Neural cell (in vitro differentiated cells): ENCODE results near the gene KCNQ2. TPM values are rescaled to one million over a fixed set of nuclear protein-coding genes. Genes with fewer than 3 reads are reported as not detected.

Experiments used
- H2AFZ ChIP-seq: fragments of 200-600, 300-800 bp; sonication (generic), shearing (Covaris generic); 2 replicates; pipeline ENCODE4 v1.6.0; 2014; ENCODE audit warnings: low read depth, mild to moderate bottlenecking, antibody characterized with exemption, low read length, moderate library complexity
- H3F3A ChIP-seq: fragments of 200-600 bp; shearing (Covaris generic); 2 replicates; pipeline ENCODE4 v1.6.1; 2016; ENCODE audit warnings: mild to moderate bottlenecking, moderate library complexity, mixed read lengths, antibody characterized with exemption, low read length; ENCODE audit not compliant: insufficient read depth, poor library complexity, severe bottlenecking
- H3K27ac ChIP-seq: fragments of 200-600, 300-800 bp; sonication (generic), shearing (Covaris generic); 2 replicates; pipeline ENCODE4 v1.5.1; 2014; ENCODE audit warnings: mild to moderate bottlenecking, low read length, moderate library complexity
- H3K27me3 ChIP-seq: fragments of 300-800, 200-600 bp; sonication (generic), shearing (Covaris generic); 2 replicates; pipeline ENCODE4 v1.6.0; 2014; ENCODE audit warnings: mild to moderate bottlenecking, low read depth, low read length, moderate library complexity; ENCODE audit not compliant: insufficient read depth
- H3K36me3 ChIP-seq: fragments of 300-800, 200-600 bp; sonication (generic), shearing (Covaris generic); 2 replicates; pipeline ENCODE4 v1.5.1; 2014; ENCODE audit warnings: mild to moderate bottlenecking, antibody characterized with exemption, low read length, moderate library complexity; ENCODE audit not compliant: insufficient read depth
- H3K4me2 ChIP-seq: fragments of 300-800, 200-600 bp; sonication (generic), shearing (Covaris generic); 2 replicates; pipeline ENCODE4 v1.6.0; 2014; ENCODE audit warnings: mild to moderate bottlenecking, low read length
- H3K4me3 ChIP-seq: fragments of 300-800, 200-600 bp; sonication (generic), shearing (Covaris generic); 2 replicates; pipeline ENCODE4 v1.5.1; 2014; ENCODE audit warnings: mild to moderate bottlenecking, low read length, moderate library complexity
- H3K79me2 ChIP-seq: fragments of 200-600 bp; shearing (Covaris generic); replicated peaks from 2 replicates; pipeline ENCODE4 v1.6.0; 2014; ENCODE audit warnings: mild to moderate bottlenecking, low read length, moderate library complexity; ENCODE audit not compliant: insufficient read depth
- H3K9ac ChIP-seq: fragments of 300-800, 200-600 bp; sonication (generic), shearing (Covaris generic); 2 replicates; pipeline ENCODE4 v1.6.1; 2016; ENCODE audit warnings: mild to moderate bottlenecking, low read length, mixed read lengths
- H3K9me2 ChIP-seq: fragments of 200-600 bp; shearing (Covaris generic); 2 replicates; pipeline ENCODE4 v1.6.1; 2016; ENCODE audit warnings: mild to moderate bottlenecking, low read length, mixed read lengths; ENCODE audit not compliant: insufficient read depth
- H3K9me3 ChIP-seq: fragments of 200-600, 300-800 bp; sonication (generic), shearing (Covaris generic); 2 replicates; pipeline ENCODE4 v1.6.1; 2016; ENCODE audit warnings: mild to moderate bottlenecking, mixed run types, low read length, moderate library complexity, mixed read lengths
- H4K20me1 ChIP-seq: fragments of 200-600 bp; shearing (Covaris generic); 2 replicates; pipeline ENCODE4 v1.6.1; 2016; ENCODE audit warnings: mild to moderate bottlenecking, mixed run types; ENCODE audit not compliant: insufficient read depth
- CTCF ChIP-seq: fragments of 450-650 bp; IDR thresholded peaks from 2 replicates; pipeline ENCODE4 v1.5.1; 2014; ENCODE audit warnings: antibody characterized with exemption, mild to moderate bottlenecking, moderate library complexity; ENCODE audit not compliant: poor library complexity, severe bottlenecking
- EP300 ChIP-seq: fragments of 450-650 bp; conservative IDR thresholded peaks from 2 replicates; pipeline ENCODE4 v1.6.1; 2014; ENCODE audit warnings: antibody characterized with exemption, mild to moderate bottlenecking, moderate library complexity; ENCODE audit not compliant: poor library complexity, severe bottlenecking
- EZH2 ChIP-seq: fragments of 200-600, 300-800 bp; shearing (Covaris generic), sonication (generic); IDR thresholded peaks from 2 replicates; pipeline ENCODE4 v1.6.1; 2014; ENCODE audit warnings: antibody characterized with exemption, low read length, borderline replicate concordance, mild to moderate bottlenecking; ENCODE audit not compliant: insufficient read depth, poor library complexity, severe bottlenecking
- MXI1 ChIP-seq: fragments of 450-650 bp; conservative IDR thresholded peaks from 2 replicates; pipeline ENCODE4 v1.6.1; 2014; ENCODE audit warnings: antibody characterized with exemption, mild to moderate bottlenecking; ENCODE audit not compliant: poor library complexity, severe bottlenecking
- POLR2AphosphoS5 ChIP-seq: IDR thresholded peaks from 2 replicates; pipeline ENCODE4 v1.6.1; 2012
- RAD21 ChIP-seq: fragments of 450-650 bp; conservative IDR thresholded peaks from 2 replicates; pipeline ENCODE4 v1.6.1; 2014; ENCODE audit warnings: antibody characterized with exemption, mild to moderate bottlenecking, moderate library complexity
- REST ChIP-seq: IDR thresholded peaks from 2 replicates; pipeline ENCODE4 v1.6.1; 2012; ENCODE audit warnings: borderline replicate concordance
- SMC3 ChIP-seq: fragments of 450-650 bp; conservative IDR thresholded peaks from 2 replicates; pipeline ENCODE4 v1.6.1; 2014; ENCODE audit warnings: antibody characterized with exemption, mild to moderate bottlenecking, moderate library complexity; ENCODE audit not compliant: poor library complexity
- TAF1 ChIP-seq: IDR thresholded peaks from 2 replicates; pipeline ENCODE4 v1.6.1; 2012; ENCODE audit warnings: low read depth
- polyA plus RNA-seq: library from polyadenylated mRNA; depleted of rRNA; stranded (reverse); fragments of >200 nt; gene quantifications from 2 replicates; pipeline ENCODE4 v1.2.3, GENCODE V29; 2014

KCNQ2 gene
- polyA plus RNA-seq, 1 donor from 2014 or later: 84.7 TPM

GRCh38 chr20:63466250-63466825, 6.1 kb downstream of the KCNQ2 start:
- H3K9ac ChIP-seq: no peak overlapping the region
- H3K27me3 ChIP-seq: no peaks in the 10 kb centered on the region
- peaks cover 89% of the 10 kb centered on the region for H3K79me2 ChIP-seq
- peaks cover 14% of the 10 kb centered on the region for H4K20me1 ChIP-seq
- no peaks in the 10 kb centered on the region for H3K36me3 ChIP-seq
- no peak overlapping the region for H2AFZ ChIP-seq
- no peak for TF ChIP-seq CTCF
- TF ChIP-seq EZH2: no peak
- no peak for TF ChIP-seq MXI1
- no peak for TF ChIP-seq RAD21
- TF ChIP-seq REST: no peak
- no peak for TF ChIP-seq POLR2AphosphoS5
- no peak for TF ChIP-seq SMC3
- TF ChIP-seq TAF1: no peak
- no peak for TF ChIP-seq EP300
- no peak overlapping the region for H3K4me3 ChIP-seq
- no peak overlapping the region for H3K27ac ChIP-seq
- no peaks in the 10 kb centered on the region for H3K9me2 ChIP-seq
- no peaks in the 10 kb centered on the region for H3F3A ChIP-seq
- H3K4me2 ChIP-seq: no peak overlapping the region
- no peaks in the 10 kb centered on the region for H3K9me3 ChIP-seq

- Histone ChIP-seq H3K4me3 (no peak overlapping the region), H4K20me1 (peaks cover 14% of the 10 kb centered on the region), H3K27ac (no peak overlapping the region), H3K9ac (no peak overlapping the region), H3K9me3 (no peaks in the 10 kb centered on the region), H3K27me3 (no peaks in the 10 kb centered on the region), H3F3A (no peaks in the 10 kb centered on the region), H2AFZ (no peak overlapping the region), H3K4me2 (no peak overlapping the region), H3K36me3 (no peaks in the 10 kb centered on the region), H3K79me2 (peaks cover 82% of the 10 kb centered on the region), H3K9me2 (no peaks in the 10 kb centered on the region)
- TF ChIP-seq TAF1: no peak
- no peak for TF ChIP-seq EP300
- TF ChIP-seq CTCF: no peak
- TF ChIP-seq RAD21: no peak
- TF ChIP-seq REST: no peak
- TF ChIP-seq SMC3: no peak
- no peak for TF ChIP-seq POLR2AphosphoS5
- no peak for TF ChIP-seq EZH2
- no peak for TF ChIP-seq MXI1
Observed at GRCh38 chr20:63465380-63466249, 6.8 kb downstream of the KCNQ2 start.
